Fibroblast of the aortic adventitia (primary cell): ENCODE data around the gene MYL4. TPM values are rescaled to one million over a fixed set of nuclear protein-coding genes. Genes with fewer than 3 reads are reported as not detected.

Experiments
- DNase-seq: peaks from one replicate; pipeline ENCODE4 v3.0.0-alpha.2; 2010; ENCODE audit warnings: low read depth
- H3K4me3 ChIP-seq: 2 replicates; pipeline ENCODE4 v1.5.1; 2011; ENCODE audit warnings: low read depth, mild to moderate bottlenecking, control low read depth, low read length, moderate library complexity
- CTCF ChIP-seq: IDR thresholded peaks from 2 replicates; pipeline ENCODE4 v1.5.1; 2011; ENCODE audit warnings: mild to moderate bottlenecking, low read length, control low read depth, inconsistent platforms; ENCODE audit not compliant: insufficient read depth
- total RNA-seq: library from RNA; depleted of rRNA; stranded (reverse); fragments of >200 nt; gene quantifications from 2 replicates; pipeline ENCODE4 v1.2.3, GENCODE V29; 2012; ENCODE audit warnings: low replicate concordance

The MYL4 gene
- total RNA-seq, 1 donor: not detected

GRCh38 chr17:47231866-47232265, 22.7 kb downstream of the MYL4 start:
- H3K4me3 ChIP-seq: no peak overlapping the region
- TF ChIP-seq CTCF: no peak
- DNase-seq: no peak

GRCh38 chr17:47232465-47232864, 23.3 kb downstream of the MYL4 start:
- no peak for TF ChIP-seq CTCF
- DNase-seq: no peak
- H3K4me3 ChIP-seq: no peak overlapping the region

DNA sequence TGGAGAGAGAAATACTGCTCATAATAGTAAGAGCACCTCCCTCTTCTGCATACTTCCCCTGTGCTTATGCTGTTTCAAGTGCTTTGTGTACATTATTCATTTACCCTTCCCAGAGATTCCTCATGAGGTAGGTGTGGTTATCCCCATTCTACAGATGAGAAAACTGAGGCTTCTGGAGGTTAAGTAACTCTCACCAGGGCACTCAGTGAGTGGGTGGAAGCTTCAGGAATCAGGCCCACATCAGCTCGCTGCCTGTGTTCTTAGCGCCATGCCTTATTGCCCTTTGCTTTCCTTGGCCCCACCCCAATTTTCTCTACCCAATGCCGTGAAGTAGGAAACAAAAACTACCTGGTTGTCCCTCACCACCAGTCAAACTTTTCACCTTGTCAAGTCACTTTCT, 26.4 kb downstream of the MYL4 start:
- H3K4me3 ChIP-seq: no peak overlapping the region
- DNase-seq: no peak
- TF ChIP-seq CTCF: no peak

DNA sequence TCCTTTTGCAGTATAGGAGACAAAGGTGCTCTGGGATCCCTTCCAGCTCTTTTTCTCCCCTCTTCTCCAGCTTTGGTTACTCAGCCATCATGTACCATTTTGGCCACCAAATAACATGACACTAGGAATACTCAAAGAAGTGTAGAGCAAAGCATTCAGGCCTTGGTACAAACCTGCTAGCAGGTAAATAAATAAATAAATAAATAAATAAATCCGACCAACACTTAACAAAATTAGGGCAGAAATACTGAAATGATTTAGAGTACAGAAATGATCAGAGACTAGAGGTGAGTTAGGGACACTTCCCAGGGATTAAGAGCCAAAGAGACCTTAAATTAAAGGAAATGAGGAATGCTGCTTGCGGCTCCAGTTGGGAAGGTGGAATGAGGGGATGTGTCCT, 26.8 kb downstream of the MYL4 start:
- DNase-seq: no peak
- no peak overlapping the region for H3K4me3 ChIP-seq
- no peak for TF ChIP-seq CTCF

DNA sequence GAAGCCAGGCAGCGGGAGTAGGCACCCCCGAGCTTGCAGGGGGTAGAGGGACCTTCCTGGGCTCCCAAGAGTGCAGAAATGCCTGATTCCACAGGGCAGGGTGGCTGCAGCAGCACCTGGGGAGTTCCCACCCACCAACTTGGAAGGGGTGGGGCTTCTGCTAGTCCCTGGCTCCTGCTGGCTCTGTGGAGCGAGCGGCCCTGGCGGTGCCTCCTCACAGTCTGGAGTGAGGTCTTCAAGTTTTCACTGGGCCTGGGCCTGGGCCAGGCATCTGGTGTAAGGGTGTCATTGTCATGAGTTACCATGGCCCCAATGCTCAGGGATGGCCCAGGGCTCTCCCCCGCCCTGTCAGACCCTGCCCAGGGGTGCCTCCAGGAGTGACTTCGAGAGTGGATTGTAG, 28.7 kb downstream of the MYL4 start:
- H3K4me3 ChIP-seq: no peak overlapping the region
- TF ChIP-seq CTCF: no peak
- DNase-seq: no peak

- DNase-seq: no peak
- no peak overlapping the region for H3K4me3 ChIP-seq
- no peak for TF ChIP-seq CTCF
Observed at GRCh38 chr17:47238321-47239010, 29.3 kb downstream of the MYL4 start.

DNA sequence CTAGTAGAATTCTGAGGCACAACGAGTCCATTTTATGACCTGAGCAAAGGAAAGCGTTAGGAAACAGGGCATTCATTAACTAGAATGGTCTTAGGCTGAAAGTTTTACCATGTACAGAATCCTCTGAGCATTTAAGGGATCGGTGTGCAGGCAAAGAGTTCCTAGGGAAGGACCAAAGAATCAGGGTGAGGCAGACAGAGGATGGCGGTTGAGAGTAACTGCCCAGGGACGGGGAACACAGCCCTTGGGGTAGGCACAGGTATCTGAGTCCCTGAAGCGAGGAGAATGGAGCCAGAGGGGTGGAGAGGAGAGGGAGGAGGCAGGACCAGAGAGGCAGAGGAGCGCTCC, 30.4 kb downstream of the MYL4 start:
- no peak for TF ChIP-seq CTCF
- no peak for DNase-seq
- H3K4me3 ChIP-seq: no peak overlapping the region
